Liver (tissue), 9 donors: Measurements from ENCODE around the gene CNTF. TPM values are rescaled to one million over a fixed set of nuclear protein-coding genes. Genes with fewer than 3 reads are reported as not detected.

Experiments
- DNase-seq: peaks from one replicate; pipeline ENCODE4 v3.0.0-alpha.2; 2017; ENCODE audit warnings: low spot score
- H3K27ac ChIP-seq, 2 donors: one replicate each; pipeline ENCODE4 v1.7.0; 2013; ENCODE audit warnings: inconsistent platforms in 2 of 2, low read length in 2 of 2, control low read depth in 1 of 2, low read depth in 1 of 2, mild to moderate bottlenecking in 1 of 2
- H3K27me3 ChIP-seq, 4 donors: one replicate each; pipeline versions ENCODE4 v1.6.1 to v1.7.0; 2013; ENCODE audit warnings: low read length in 3 of 4, inconsistent platforms in 1 of 4, mild to moderate bottlenecking in 1 of 4, moderate library complexity in 1 of 4; ENCODE audit not compliant: control insufficient read depth in 4 of 4, insufficient read depth in 4 of 4
- H3K36me3 ChIP-seq, 4 donors: one replicate each; pipeline versions ENCODE4 v1.6.1 to v1.7.0; 2013; ENCODE audit warnings: low read length in 3 of 4, mild to moderate bottlenecking in 3 of 4, low read depth in 1 of 4, moderate library complexity in 1 of 4; ENCODE audit not compliant: control insufficient read depth in 4 of 4, insufficient read depth in 3 of 4
- H3K4me1 ChIP-seq, 4 donors: one replicate each; pipeline versions ENCODE4 v1.6.1 to v1.7.0; 2013; ENCODE audit warnings: low read length in 3 of 4, mild to moderate bottlenecking in 3 of 4, moderate library complexity in 1 of 4; ENCODE audit not compliant: control insufficient read depth in 4 of 4, insufficient read depth in 4 of 4
- H3K4me3 ChIP-seq, 3 donors: one replicate each; pipeline versions ENCODE4 v1.6.1 to v1.7.0; 2013; ENCODE audit warnings: low read length in 3 of 3, control low read depth in 1 of 3, low read depth in 1 of 3, mild to moderate bottlenecking in 1 of 3
- H3K9ac ChIP-seq, 2 donors: one replicate each; pipeline ENCODE4 v1.7.0; 2013; ENCODE audit warnings: low read length in 2 of 2, mild to moderate bottlenecking in 2 of 2, moderate library complexity in 2 of 2, control low read depth in 1 of 2, low read depth in 1 of 2
- H3K9me3 ChIP-seq, 4 donors: one replicate each; pipeline versions ENCODE4 v1.6.1 to v1.7.0; 2013; ENCODE audit warnings: low read length in 3 of 4; ENCODE audit not compliant: control insufficient read depth in 4 of 4
- EGR1 ChIP-seq, 2 donors: IDR thresholded peaks; 2 replicates each; pipeline ENCODE4 v1.6.1; 2016 to 2018; ENCODE audit warnings: antibody characterized with exemption in 2 of 2, low read depth in 2 of 2
- FOXA1 ChIP-seq: IDR thresholded peaks from 2 replicates; pipeline ENCODE4 v1.6.1; 2016; ENCODE audit warnings: antibody characterized with exemption
- FOXA2 ChIP-seq: IDR thresholded peaks from 2 replicates; pipeline ENCODE4 v1.6.1; 2016; ENCODE audit warnings: antibody characterized with exemption
- GABPA ChIP-seq, 2 donors: IDR thresholded peaks in 1 of 2; conservative IDR thresholded peaks in 1 of 2; 2 replicates each; pipeline ENCODE4 v1.6.1; 2016; ENCODE audit warnings: antibody characterized with exemption in 2 of 2, mild to moderate bottlenecking in 1 of 2, moderate library complexity in 1 of 2
- HNF4A ChIP-seq, 2 donors: conservative IDR thresholded peaks; 2 replicates each; pipeline ENCODE4 v1.6.1; 2016; ENCODE audit warnings: antibody characterized with exemption in 2 of 2, mild to moderate bottlenecking in 2 of 2
- HNF4G ChIP-seq: IDR thresholded peaks from 2 replicates; pipeline ENCODE4 v1.6.1; 2016; ENCODE audit warnings: antibody characterized with exemption
- NR2F2 ChIP-seq: IDR thresholded peaks from 2 replicates; pipeline ENCODE4 v1.6.1; 2016; ENCODE audit warnings: antibody characterized with exemption
- RXRA ChIP-seq, 2 donors: IDR thresholded peaks; 2 replicates each; pipeline ENCODE4 v1.6.1; 2017 to 2018; ENCODE audit warnings: antibody characterized with exemption in 2 of 2, mild to moderate bottlenecking in 1 of 2
- YY1 ChIP-seq: IDR thresholded peaks from 2 replicates; pipeline ENCODE4 v1.6.1; 2016; ENCODE audit warnings: antibody characterized with exemption, mild to moderate bottlenecking
- ZBTB33 ChIP-seq: IDR thresholded peaks from 2 replicates; pipeline ENCODE4 v1.6.1; 2016; ENCODE audit warnings: antibody characterized with exemption
- WGBS: extraction: QIAGEN DNeasy Blood & Tissue Kit; methylation state at CpG from one replicate; pipeline ENCODE4 v1.1.7; 2013; 5-methylcytosine and 5-hydroxymethylcytosine counted together
- polyA plus RNA-seq, 2 donors: library from polyadenylated mRNA; stranded (reverse) in 1 of 2; unstranded in 1 of 2; fragments of 200-250 nt in 1 of 2; fragments of >200 nt in 1 of 2; fragmentation: Nextera tagmentation in 1 of 2; extraction: Ambion mirVana in 1 of 2; gene quantifications; one replicate each; pipeline versions ENCODE4 v1.2.1 to v1.2.3, GENCODE V29; 2013 to 2015
- total RNA-seq, 2 donors: library from RNA; depleted of rRNA; stranded (reverse); fragments of >200 nt; gene quantifications; one replicate each; pipeline ENCODE4 v1.2.3, GENCODE V29; 2014
- TF ChIP-seq, protein P1 (sequence below): IDR thresholded peaks from 2 replicates; pipeline ENCODE4 v1.6.1; 2016; ENCODE audit warnings: antibody characterized with exemption
- TF ChIP-seq, protein P2 (sequence below): fragments of 150-350 bp; IDR thresholded peaks from 2 replicates; pipeline ENCODE4 v1.5.1; 2017; ENCODE audit warnings: improper control_type of control experiment, low read depth, low read length; ENCODE audit not compliant: missing input control
- TF ChIP-seq, protein P3 (sequence below): IDR thresholded peaks from 2 replicates; pipeline ENCODE4 v1.6.1; 2016; ENCODE audit warnings: antibody characterized with exemption, mild to moderate bottlenecking
- TF ChIP-seq, protein P4 (sequence below): IDR thresholded peaks from 2 replicates; pipeline ENCODE4 v1.6.1; 2016; ENCODE audit warnings: antibody characterized with exemption
- donor health status: healthy.
- donor health status: healthy.
- donor health status: healthy.
- donor health status: healthy.
- donor health status: healthy.

The CNTF gene
- total and polyA plus RNA-seq, 4 donors: 0.18 to 3.8 (median 0.66) TPM

DNA sequence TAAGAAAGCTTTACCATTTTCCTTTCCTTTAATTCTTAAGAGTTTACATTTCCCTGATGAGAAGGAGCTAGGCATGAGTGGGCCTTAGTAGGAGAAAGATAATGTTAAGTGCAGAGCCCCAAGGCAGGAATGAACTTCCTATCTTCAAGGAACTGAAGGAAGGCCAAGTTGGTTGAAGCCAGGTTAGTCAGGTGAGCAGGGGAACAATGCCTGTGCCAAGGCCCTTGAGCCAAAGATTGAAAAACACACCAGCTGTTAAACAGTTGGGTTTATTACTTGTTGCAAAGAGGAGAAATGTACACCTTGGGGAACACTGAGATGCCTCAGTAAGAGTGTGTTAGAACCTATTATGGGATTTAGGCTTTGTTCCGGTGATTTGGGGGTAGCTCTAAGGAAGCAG is 10.0 kb downstream of the CNTF start:
- no peak overlapping the region for H3K4me3 ChIP-seq
- DNase-seq: no peak
- no peaks in the 10 kb centered on the region for H3K27me3 ChIP-seq
- 95% methylated on average over 1 of the region's 1 CpG for WGBS
- no peaks in the 10 kb centered on the region for H3K9me3 ChIP-seq
- H3K9ac ChIP-seq: no peak overlapping the region
- TF ChIP-seq, protein P1, sequence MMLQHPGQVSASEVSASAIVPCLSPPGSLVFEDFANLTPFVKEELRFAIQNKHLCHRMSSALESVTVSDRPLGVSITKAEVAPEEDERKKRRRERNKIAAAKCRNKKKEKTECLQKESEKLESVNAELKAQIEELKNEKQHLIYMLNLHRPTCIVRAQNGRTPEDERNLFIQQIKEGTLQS: no peak
- TF ChIP-seq, protein P2, sequence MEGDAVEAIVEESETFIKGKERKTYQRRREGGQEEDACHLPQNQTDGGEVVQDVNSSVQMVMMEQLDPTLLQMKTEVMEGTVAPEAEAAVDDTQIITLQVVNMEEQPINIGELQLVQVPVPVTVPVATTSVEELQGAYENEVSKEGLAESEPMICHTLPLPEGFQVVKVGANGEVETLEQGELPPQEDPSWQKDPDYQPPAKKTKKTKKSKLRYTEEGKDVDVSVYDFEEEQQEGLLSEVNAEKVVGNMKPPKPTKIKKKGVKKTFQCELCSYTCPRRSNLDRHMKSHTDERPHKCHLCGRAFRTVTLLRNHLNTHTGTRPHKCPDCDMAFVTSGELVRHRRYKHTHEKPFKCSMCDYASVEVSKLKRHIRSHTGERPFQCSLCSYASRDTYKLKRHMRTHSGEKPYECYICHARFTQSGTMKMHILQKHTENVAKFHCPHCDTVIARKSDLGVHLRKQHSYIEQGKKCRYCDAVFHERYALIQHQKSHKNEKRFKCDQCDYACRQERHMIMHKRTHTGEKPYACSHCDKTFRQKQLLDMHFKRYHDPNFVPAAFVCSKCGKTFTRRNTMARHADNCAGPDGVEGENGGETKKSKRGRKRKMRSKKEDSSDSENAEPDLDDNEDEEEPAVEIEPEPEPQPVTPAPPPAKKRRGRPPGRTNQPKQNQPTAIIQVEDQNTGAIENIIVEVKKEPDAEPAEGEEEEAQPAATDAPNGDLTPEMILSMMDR: no peak
- no peak for TF ChIP-seq FOXA2
- TF ChIP-seq FOXA1: no peak
- TF ChIP-seq EGR1 (IDR thresholded peaks at IDR 0.05; ENCODE audit: low read depth in 2 of 2): no peak
- TF ChIP-seq NR2F2: no peak
- no peak overlapping the region for H3K27ac ChIP-seq
- no peaks in the 10 kb centered on the region for H3K36me3 ChIP-seq
- peaks cover 0 to 2% (median 0%) of the 10 kb centered on the region in 4 donors for H3K4me1 ChIP-seq

GRCh38 chr11:58636587-58636986 is 14.1 kb downstream of the CNTF start:
- TF ChIP-seq GABPA (IDR thresholded peaks at IDR 0.05 in 1 of 2, conservative IDR thresholded peaks at IDR 0.05 in 1 of 2): no peak
- no peak for TF ChIP-seq YY1
- TF ChIP-seq ZBTB33: no peak
- TF ChIP-seq RXRA (IDR thresholded peaks at IDR 0.05): no peak
- no peak for DNase-seq
- no peak overlapping the region for H3K27ac ChIP-seq
- no peaks in the 10 kb centered on the region for H3K36me3 ChIP-seq
- 79% methylated on average over 3 of the region's 3 CpGs for WGBS
- no peak overlapping the region for H3K9ac ChIP-seq
- H3K27me3 ChIP-seq: no peaks in the 10 kb centered on the region
- no peak overlapping the region for H3K4me3 ChIP-seq
- H3K4me1 ChIP-seq: no peaks in the 10 kb centered on the region
- no peaks in the 10 kb centered on the region for H3K9me3 ChIP-seq

GRCh38 chr11:58637371-58637770 is 14.9 kb downstream of the CNTF start:
- Histone ChIP-seq H3K9ac (no peak overlapping the region), H3K27me3 (no peaks in the 10 kb centered on the region), H3K9me3 (no peaks in the 10 kb centered on the region), H3K4me3 (no peak overlapping the region), H3K36me3 (no peaks in the 10 kb centered on the region), H3K27ac (no peak overlapping the region), H3K4me1 (no peaks in the 10 kb centered on the region)
- 79% methylated on average over 2 of the region's 2 CpGs for WGBS
- TF ChIP-seq GABPA (IDR thresholded peaks at IDR 0.05 in 1 of 2, conservative IDR thresholded peaks at IDR 0.05 in 1 of 2): no peak
- no peak for DNase-seq

- no peak for DNase-seq
- WGBS: 92% methylated on average over 6 of the region's 6 CpGs
- Histone ChIP-seq H3K9me3 (no peaks in the 10 kb centered on the region), H3K9ac (no peak overlapping the region), H3K27me3 (no peaks in the 10 kb centered on the region), H3K36me3 (no peaks in the 10 kb centered on the region), H3K4me1 (no peaks in the 10 kb centered on the region), H3K27ac (no peak overlapping the region), H3K4me3 (no peak overlapping the region)
- TF ChIP-seq HNF4A (conservative IDR thresholded peaks at IDR 0.05): no peak
- no peak for TF ChIP-seq ZBTB33
- TF ChIP-seq, protein P3, sequence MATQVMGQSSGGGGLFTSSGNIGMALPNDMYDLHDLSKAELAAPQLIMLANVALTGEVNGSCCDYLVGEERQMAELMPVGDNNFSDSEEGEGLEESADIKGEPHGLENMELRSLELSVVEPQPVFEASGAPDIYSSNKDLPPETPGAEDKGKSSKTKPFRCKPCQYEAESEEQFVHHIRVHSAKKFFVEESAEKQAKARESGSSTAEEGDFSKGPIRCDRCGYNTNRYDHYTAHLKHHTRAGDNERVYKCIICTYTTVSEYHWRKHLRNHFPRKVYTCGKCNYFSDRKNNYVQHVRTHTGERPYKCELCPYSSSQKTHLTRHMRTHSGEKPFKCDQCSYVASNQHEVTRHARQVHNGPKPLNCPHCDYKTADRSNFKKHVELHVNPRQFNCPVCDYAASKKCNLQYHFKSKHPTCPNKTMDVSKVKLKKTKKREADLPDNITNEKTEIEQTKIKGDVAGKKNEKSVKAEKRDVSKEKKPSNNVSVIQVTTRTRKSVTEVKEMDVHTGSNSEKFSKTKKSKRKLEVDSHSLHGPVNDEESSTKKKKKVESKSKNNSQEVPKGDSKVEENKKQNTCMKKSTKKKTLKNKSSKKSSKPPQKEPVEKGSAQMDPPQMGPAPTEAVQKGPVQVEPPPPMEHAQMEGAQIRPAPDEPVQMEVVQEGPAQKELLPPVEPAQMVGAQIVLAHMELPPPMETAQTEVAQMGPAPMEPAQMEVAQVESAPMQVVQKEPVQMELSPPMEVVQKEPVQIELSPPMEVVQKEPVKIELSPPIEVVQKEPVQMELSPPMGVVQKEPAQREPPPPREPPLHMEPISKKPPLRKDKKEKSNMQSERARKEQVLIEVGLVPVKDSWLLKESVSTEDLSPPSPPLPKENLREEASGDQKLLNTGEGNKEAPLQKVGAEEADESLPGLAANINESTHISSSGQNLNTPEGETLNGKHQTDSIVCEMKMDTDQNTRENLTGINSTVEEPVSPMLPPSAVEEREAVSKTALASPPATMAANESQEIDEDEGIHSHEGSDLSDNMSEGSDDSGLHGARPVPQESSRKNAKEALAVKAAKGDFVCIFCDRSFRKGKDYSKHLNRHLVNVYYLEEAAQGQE: no peak
- TF ChIP-seq, protein P4, sequence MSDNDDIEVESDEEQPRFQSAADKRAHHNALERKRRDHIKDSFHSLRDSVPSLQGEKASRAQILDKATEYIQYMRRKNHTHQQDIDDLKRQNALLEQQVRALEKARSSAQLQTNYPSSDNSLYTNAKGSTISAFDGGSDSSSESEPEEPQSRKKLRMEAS: no peak
- TF ChIP-seq RXRA (IDR thresholded peaks at IDR 0.05): no peak
- no peak for TF ChIP-seq HNF4G
- TF ChIP-seq NR2F2: no peak
- no peak for TF ChIP-seq FOXA1
Measured at GRCh38 chr11:58639103-58639502, 16.6 kb downstream of the CNTF start.
